Testis (tissue), 3 donors: ENCODE results near the gene RHOV. TPM values are rescaled to one million over a fixed set of nuclear protein-coding genes. Genes with fewer than 3 reads are reported as not detected.

Source experiments
- DNase-seq: peaks from one replicate; pipeline ENCODE4 v3.0.0-alpha.2; 2019
- H3K27ac ChIP-seq, 2 donors: fragments of 200-600 bp; sonication (generic); one replicate each; pipeline ENCODE4 v1.5.1; 2019
- H3K27me3 ChIP-seq: fragments of 200-600 bp; sonication (generic); one replicate; pipeline ENCODE4 v1.5.1; 2019
- H3K36me3 ChIP-seq: fragments of 200-600 bp; sonication (generic); one replicate; pipeline ENCODE4 v1.5.1; 2017; ENCODE audit warnings: low read depth; ENCODE audit errors: missing control alignments
- H3K4me1 ChIP-seq: fragments of 200-600 bp; sonication (generic); one replicate; pipeline ENCODE4 v1.5.1; 2019
- H3K4me3 ChIP-seq, 2 donors: fragments of 200-600 bp; sonication (generic); one replicate each; pipeline ENCODE4 v1.5.1; 2017 to 2019
- H3K9me3 ChIP-seq: fragments of 200-600 bp; sonication (generic); one replicate; pipeline ENCODE4 v1.5.1; 2017
- CTCF ChIP-seq, 3 experiments: fragments of 450-650 bp in 2 of 3; fragments of 200-600 bp in 1 of 3; sonication (generic) in 1 of 3; IDR thresholded peaks; one replicate each; pipeline ENCODE4 v1.5.1; 2016 to 2019; ENCODE audit warnings: antibody characterized with exemption in 3 of 3, mild to moderate bottlenecking in 2 of 3, moderate library complexity in 1 of 3
- POLR2A ChIP-seq: fragments of 450-650 bp; IDR thresholded peaks from one replicate; pipeline ENCODE4 v1.6.1; 2017; ENCODE audit warnings: antibody characterized with exemption, mild to moderate bottlenecking, moderate library complexity
- WGBS, 2 donors: methylation state at CpG; one replicate each; pipeline ENCODE4 v1.1.5; 2018; 5-methylcytosine and 5-hydroxymethylcytosine counted together
- intact Hi-C: fragments of 100-400 bp; cut with DNase I; formaldehyde crosslinking; loops from one replicate; pipeline ENCODE4 v1.15.1; 2023; ENCODE audit warnings: low total_unique reads
- polyA plus RNA-seq: library from polyadenylated mRNA; stranded (reverse); fragments of 350-450 nt; fragmentation: Illumina TruSeq; extraction: RNeasy Lipid Tissue Mini Kit (QIAGEN cat#74804); gene quantifications from one replicate; pipeline ENCODE4 v1.2.3, GENCODE V29; 2014; ENCODE audit warnings: low read depth, low replicate concordance; ENCODE audit not compliant: insufficient read depth
- total RNA-seq, 2 donors: library from RNA; depleted of rRNA; stranded (reverse); fragments of >200 nt; gene quantifications; one replicate each; pipeline ENCODE4 v1.2.3, GENCODE V29; 2016

The RHOV gene
- total and polyA plus RNA-seq, 3 donors from 2014 or later = 0.24 to 0.91 (median 0.50) TPM

- Histone ChIP-seq H3K4me3 (no peak overlapping the region), H3K36me3 (no peaks in the 10 kb centered on the region), H3K27ac (no peak overlapping the region), H3K9me3 (no peaks in the 10 kb centered on the region), H3K27me3 (no peaks in the 10 kb centered on the region), H3K4me1 (no peaks in the 10 kb centered on the region)
- intact Hi-C loops = no loop called here
- DNase-seq = no peak
- TF ChIP-seq CTCF (IDR thresholded peaks at IDR 0.05) (no peak), POLR2A (no peak)
Measured at GRCh38 chr15:40889112-40889511, 15.1 kb upstream of the RHOV start.

GRCh38 chr15:40886586-40886985, 12.6 kb upstream of the RHOV start:
- no peaks in the 10 kb centered on the region for H3K36me3 ChIP-seq
- H3K27ac ChIP-seq = no peak overlapping the region
- H3K4me3 ChIP-seq = no peak overlapping the region
- H3K9me3 ChIP-seq = no peaks in the 10 kb centered on the region
- DNase-seq = no peak
- no peak for TF ChIP-seq POLR2A
- TF ChIP-seq CTCF (IDR thresholded peaks at IDR 0.05) = no peak
- H3K27me3 ChIP-seq = no peaks in the 10 kb centered on the region
- 82 to 91% methylated on average over 1 of the region's 1 CpG for WGBS, 2 donors
- intact Hi-C loops = no loop called here
- no peaks in the 10 kb centered on the region for H3K4me1 ChIP-seq

GRCh38 chr15:40881351-40881750, 7.3 kb upstream of the RHOV start:
- Histone ChIP-seq H3K27me3 (no peaks in the 10 kb centered on the region), H3K36me3 (no peaks in the 10 kb centered on the region), H3K4me3 (no peak overlapping the region), H3K4me1 (no peaks in the 10 kb centered on the region), H3K9me3 (no peaks in the 10 kb centered on the region), H3K27ac (no peak overlapping the region)
- DNase-seq = no peak
- TF ChIP-seq POLR2A (no peak), CTCF (IDR thresholded peaks at IDR 0.05) (no peak)
- intact Hi-C loops = no loop called here
- 94% methylated on average over 6 of the region's 6 CpGs for WGBS, 2 donors

GRCh38 chr15:40879609-40880008, 5.6 kb upstream of the RHOV start:
- WGBS, 2 donors = 84 to 86% methylated on average over 6 of the region's 6 CpGs
- TF ChIP-seq CTCF (IDR thresholded peaks at IDR 0.05) = no peak
- TF ChIP-seq POLR2A = no peak
- H3K4me1 ChIP-seq = no peaks in the 10 kb centered on the region
- no peak overlapping the region for H3K4me3 ChIP-seq
- no peaks in the 10 kb centered on the region for H3K9me3 ChIP-seq
- intact Hi-C loops = no loop called here
- no peak overlapping the region for H3K27ac ChIP-seq
- DNase-seq = no peak
- no peaks in the 10 kb centered on the region for H3K27me3 ChIP-seq
- H3K36me3 ChIP-seq = no peaks in the 10 kb centered on the region

- WGBS, 2 donors = 88 to 89% methylated on average over 1 of the region's 1 CpG
Measured at GRCh38 chr15:40878785-40879184, 4.8 kb upstream of the RHOV start.

More at GRCh38 chr15:40878785-40879184, 4.8 kb upstream of the RHOV start:
- no peaks in the 10 kb centered on the region for H3K27me3 ChIP-seq
- no peaks in the 10 kb centered on the region for H3K4me1 ChIP-seq
- no peaks in the 10 kb centered on the region for H3K9me3 ChIP-seq
- H3K27ac ChIP-seq = no peak overlapping the region
- no peaks in the 10 kb centered on the region for H3K36me3 ChIP-seq
- DNase-seq = no peak
- intact Hi-C loops = no loop called here
- TF ChIP-seq POLR2A = no peak
- no peak for TF ChIP-seq CTCF (IDR thresholded peaks at IDR 0.05)
- no peak overlapping the region for H3K4me3 ChIP-seq
